Gastrocnemius medialis (tissue), 4 donors: ENCODE measurements around the gene UGT2B17. TPM values are rescaled to one million over a fixed set of nuclear protein-coding genes. Genes with fewer than 3 reads are reported as not detected.

Source experiments
- ATAC-seq, 2 donors: fragments of 150-250 bp; one replicate each; pipeline ENCODE4 v1.9.1; 2016
- DNase-seq, 2 donors: peaks; one replicate each; pipeline ENCODE4 v3.0.0-alpha.2; 2019
- H3K27ac ChIP-seq, 4 donors: fragments of 200-600 bp; sonication (generic); 1 replicate in 1 of 4; 2 replicates in 3 of 4; pipeline ENCODE4 v1.5.1; 2016 to 2018; ENCODE audit warnings: mild to moderate bottlenecking in 2 of 4, moderate library complexity in 1 of 4
- H3K27me3 ChIP-seq, 3 donors: fragments of 200-600 bp; sonication (generic) in 2 of 3; 1 replicate in 1 of 3; 2 replicates in 2 of 3; pipeline versions ENCODE4 v1.5.1 to v1.6.0; 2016 to 2019; ENCODE audit warnings: mild to moderate bottlenecking in 1 of 3, moderate library complexity in 1 of 3
- H3K36me3 ChIP-seq, 2 donors: fragments of 200-600 bp; sonication (generic) in 1 of 2; one replicate each; pipeline ENCODE4 v1.5.1; 2017 to 2018
- H3K4me1 ChIP-seq, 2 donors: fragments of 200-600 bp; sonication (generic) in 1 of 2; one replicate each; pipeline ENCODE4 v1.5.1; 2016 to 2017; ENCODE audit warnings: mild to moderate bottlenecking in 2 of 2
- H3K4me3 ChIP-seq, 4 donors: fragments of 200-600 bp; sonication (generic) in 3 of 4; 1 replicate in 1 of 4; 2 replicates in 3 of 4; pipeline ENCODE4 v1.5.1; 2016 to 2019; ENCODE audit warnings: mild to moderate bottlenecking in 2 of 4
- H3K9me3 ChIP-seq, 3 donors: fragments of 200-600 bp; sonication (generic) in 2 of 3; 1 replicate in 1 of 3; 2 replicates in 2 of 3; pipeline ENCODE4 v1.5.1; 2016 to 2019
- CTCF ChIP-seq, 5 experiments: fragments of 450-650 bp in 3 of 5; fragments of 200-600 bp in 2 of 5; sonication (generic) in 2 of 5; IDR thresholded peaks in 4 of 5; conservative IDR thresholded peaks in 1 of 5; 1 replicate in 4 of 5; 2 replicates in 1 of 5; pipeline ENCODE4 v1.5.1; 2016 to 2019; ENCODE audit warnings: antibody characterized with exemption in 5 of 5, mild to moderate bottlenecking in 3 of 5, moderate library complexity in 3 of 5
- POLR2A ChIP-seq, 2 donors: fragments of 450-650 bp; IDR thresholded peaks; one replicate each; pipeline ENCODE4 v1.6.1; 2017; ENCODE audit warnings: antibody characterized with exemption in 2 of 2, mild to moderate bottlenecking in 2 of 2, moderate library complexity in 2 of 2
- in situ Hi-C, 4 donors: fragments of 200-750 bp; cut with MboI; loops; one replicate each; pipeline versions ENCODE4 v1.15.0 to v1.8.0; 2017; ENCODE audit warnings: low sequenced_read_pairs in 4 of 4
- intact Hi-C: fragments of 100-400 bp; cut with DNase I; formaldehyde crosslinking; loops from one replicate; pipeline ENCODE4 v1.15.1; 2023; ENCODE audit warnings: low total_unique reads
- total RNA-seq, 4 donors: library from RNA; depleted of rRNA; stranded (reverse); fragments of >200 nt; gene quantifications; one replicate each; pipeline versions ENCODE4 v1.1.0 to v1.2.3, GENCODE V29; 2016

UGT2B17 gene
- total RNA-seq, 4 donors from 2014 or later, result 1.9 TPM; not detected in 3

DNA sequence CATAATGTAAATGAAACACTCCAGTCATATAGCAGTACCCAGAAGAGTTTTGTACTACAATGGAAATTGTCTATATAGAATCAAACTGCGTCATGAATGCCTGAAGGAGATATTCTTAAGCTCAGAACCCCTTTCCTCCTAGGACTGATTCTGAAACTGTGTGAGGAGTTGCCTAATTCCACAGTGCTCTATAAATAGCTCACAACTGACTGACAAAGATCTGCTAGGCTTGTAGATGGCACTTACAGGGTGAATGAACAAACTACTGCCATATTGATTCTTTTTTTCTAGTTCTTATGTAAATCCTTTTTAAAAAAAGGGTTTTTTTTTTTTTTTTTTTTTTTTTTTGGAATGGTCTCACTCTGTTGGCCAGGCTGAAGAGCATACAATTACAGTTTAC lies 30.1 kb upstream of the UGT2B17 start:
- no peaks in the 10 kb centered on the region for H3K4me1 ChIP-seq
- H3K27me3 ChIP-seq, result no peaks in the 10 kb centered on the region
- no peak overlapping the region for H3K4me3 ChIP-seq
- no peaks in the 10 kb centered on the region for H3K36me3 ChIP-seq
- H3K27ac ChIP-seq, result no peak overlapping the region
- intact Hi-C loops, result no loop called here
- no peak for ATAC-seq
- no peaks in the 10 kb centered on the region for H3K9me3 ChIP-seq
- no peak for DNase-seq
- in situ Hi-C loops, result no loop called here
- TF ChIP-seq CTCF (IDR thresholded peaks at IDR 0.05 in 4 of 5, conservative IDR thresholded peaks at IDR 0.05 in 1 of 5) (no peak), POLR2A (IDR thresholded peaks at IDR 0.05) (no peak)

GRCh38 chr4:68599150-68599549 lies 23.0 kb upstream of the UGT2B17 start:
- intact Hi-C loops (no loop called here), in situ Hi-C loops (no loop called here)
- no peak overlapping the region for H3K4me3 ChIP-seq
- no peaks in the 10 kb centered on the region for H3K4me1 ChIP-seq
- TF ChIP-seq CTCF (IDR thresholded peaks at IDR 0.05 in 4 of 5, conservative IDR thresholded peaks at IDR 0.05 in 1 of 5) (no peak), POLR2A (IDR thresholded peaks at IDR 0.05) (no peak)
- H3K9me3 ChIP-seq, result no peaks in the 10 kb centered on the region
- DNase-seq (no peak), ATAC-seq (no peak)
- no peaks in the 10 kb centered on the region for H3K27me3 ChIP-seq
- H3K27ac ChIP-seq, result no peak overlapping the region
- H3K36me3 ChIP-seq, result no peaks in the 10 kb centered on the region

GRCh38 chr4:68597482-68597881 lies 21.4 kb upstream of the UGT2B17 start:
- in situ Hi-C loops, result no loop called here
- TF ChIP-seq CTCF (IDR thresholded peaks at IDR 0.05 in 4 of 5, conservative IDR thresholded peaks at IDR 0.05 in 1 of 5), result no peak
- no peak for TF ChIP-seq POLR2A (IDR thresholded peaks at IDR 0.05)
- no peaks in the 10 kb centered on the region for H3K4me1 ChIP-seq
- no peaks in the 10 kb centered on the region for H3K27me3 ChIP-seq
- H3K36me3 ChIP-seq, result no peaks in the 10 kb centered on the region
- ATAC-seq, result no peak
- H3K9me3 ChIP-seq, result no peaks in the 10 kb centered on the region
- no peak for DNase-seq
- H3K4me3 ChIP-seq, result no peak overlapping the region
- intact Hi-C loops, result no loop called here
- no peak overlapping the region for H3K27ac ChIP-seq

DNA sequence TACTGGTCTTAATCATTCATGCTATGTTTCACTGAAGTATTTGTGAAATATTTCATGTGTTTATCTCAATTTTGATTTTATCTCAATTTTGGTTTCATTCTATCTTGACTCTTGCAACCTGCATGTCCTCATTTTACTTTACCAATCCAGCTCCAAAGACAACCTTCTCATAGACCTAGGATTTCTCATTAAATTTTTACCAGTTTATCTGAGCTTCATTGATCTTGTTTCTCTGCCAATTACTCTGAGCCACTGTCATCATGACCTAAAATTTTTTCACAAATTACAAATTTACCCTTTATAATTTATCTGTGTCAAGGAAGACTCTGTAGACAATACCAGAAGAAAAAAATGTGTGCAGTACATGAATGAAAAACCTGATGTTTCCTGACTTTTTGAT lies 18.6 kb upstream of the UGT2B17 start:
- H3K27ac ChIP-seq, result no peak overlapping the region
- H3K4me1 ChIP-seq, result no peaks in the 10 kb centered on the region
- H3K4me3 ChIP-seq, result no peak overlapping the region
- intact Hi-C loops, result no loop called here
- in situ Hi-C loops, result no loop called here
- H3K36me3 ChIP-seq, result no peaks in the 10 kb centered on the region
- H3K27me3 ChIP-seq, result no peaks in the 10 kb centered on the region
- DNase-seq (no peak), ATAC-seq (no peak)
- TF ChIP-seq POLR2A (IDR thresholded peaks at IDR 0.05) (no peak), CTCF (IDR thresholded peaks at IDR 0.05 in 4 of 5, conservative IDR thresholded peaks at IDR 0.05 in 1 of 5) (no peak)
- no peaks in the 10 kb centered on the region for H3K9me3 ChIP-seq

DNA sequence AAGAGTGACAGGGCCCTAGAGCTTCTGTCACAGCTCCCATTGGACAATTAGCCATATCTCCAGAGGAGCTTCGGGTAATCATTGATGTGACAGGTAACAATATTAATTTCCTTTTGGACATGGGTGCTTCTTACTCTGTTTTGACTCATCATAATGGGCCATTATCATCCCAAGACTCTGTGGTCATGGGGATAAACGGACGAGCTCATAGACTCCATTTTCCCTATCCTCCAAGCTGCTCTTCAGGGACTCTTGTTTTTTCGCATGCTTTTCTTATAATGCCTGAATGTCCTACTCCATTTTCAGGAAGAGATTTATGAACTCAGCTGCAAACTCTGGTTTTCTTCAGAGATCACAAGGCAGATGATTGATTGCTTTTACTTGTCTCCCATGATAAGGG lies 17.0 kb upstream of the UGT2B17 start:
- DNase-seq (no peak), ATAC-seq (no peak)
- no peaks in the 10 kb centered on the region for H3K36me3 ChIP-seq
- intact Hi-C loops, result no loop called here
- in situ Hi-C loops, result no loop called here
- no peaks in the 10 kb centered on the region for H3K9me3 ChIP-seq
- TF ChIP-seq POLR2A (IDR thresholded peaks at IDR 0.05) (no peak), CTCF (IDR thresholded peaks at IDR 0.05 in 4 of 5, conservative IDR thresholded peaks at IDR 0.05 in 1 of 5) (no peak)
- no peaks in the 10 kb centered on the region for H3K27me3 ChIP-seq
- H3K4me1 ChIP-seq, result no peaks in the 10 kb centered on the region
- no peak overlapping the region for H3K27ac ChIP-seq
- H3K4me3 ChIP-seq, result no peak overlapping the region
